Adipose tissue (tissue), 3 donors: ENCODE measurements around the gene SNX27. TPM values are rescaled to one million over a fixed set of nuclear protein-coding genes. Genes with fewer than 3 reads are reported as not detected.
"Not testable (repeated sequence)": the region's sequence is repeated elsewhere in the genome, so short reads cannot be mapped to it uniquely, and the experiment has no call there.

Experiments
- H3K27ac ChIP-seq: one replicate; pipeline ENCODE4 v1.5.1; 2013; ENCODE audit warnings: low read depth, low read length
- WGBS, 3 donors: extraction: QIAGEN DNeasy Blood & Tissue Kit; methylation state at CpG; one replicate each; pipeline ENCODE4 v1.1.7; 2013; 5-methylcytosine and 5-hydroxymethylcytosine counted together
- polyA plus RNA-seq, 3 donors: library from polyadenylated mRNA; stranded (reverse); fragments of 200-250 nt; gene quantifications; one replicate each; pipeline ENCODE4 v1.2.3, GENCODE V29; 2013
- donor health status: healthy with polysubstance abuse.
- donor health status: Bipolar disorder and iron deficiency.
- donor health status: healthy.

SNX27 gene
- polyA plus RNA-seq, 3 donors: 3.5 to 19.5 (median 4.7) TPM

GRCh38 chr1:151682901-151683300, 71.1 kb downstream of the SNX27 start:
- H3K27ac ChIP-seq: not testable (repeated sequence)

GRCh38 chr1:151684128-151684527, 72.3 kb downstream of the SNX27 start:
- WGBS, 3 donors: 95 to 99% (median 97%) methylated on average over 2 of the region's 2 CpGs

More at GRCh38 chr1:151682901-151683300, 71.1 kb downstream of the SNX27 start:
- 87 to 97% (median 93%) methylated on average over 7 of the region's 7 CpGs for WGBS, 3 donors

GRCh38 chr1:151686561-151686960, 74.7 kb downstream of the SNX27 start:
- H3K27ac ChIP-seq: no peak overlapping the region
- 84 to 86% (median 86%) methylated on average over 2 of the region's 2 CpGs for WGBS, 3 donors

More at GRCh38 chr1:151684128-151684527, 72.3 kb downstream of the SNX27 start:
- H3K27ac ChIP-seq: no peak overlapping the region

- WGBS, 3 donors: 86 to 88% (median 87%) methylated on average over 4 of the region's 4 CpGs
- H3K27ac ChIP-seq: no peak overlapping the region
Observed at GRCh38 chr1:151689494-151689893, 77.6 kb downstream of the SNX27 start.

- H3K27ac ChIP-seq: no peak overlapping the region
- WGBS, 3 donors: 66 to 96% (median 77%) methylated on average over 3 of the region's 3 CpGs
Observed at GRCh38 chr1:151692226-151692625, 80.4 kb downstream of the SNX27 start.

GRCh38 chr1:151693057-151693651, 81.3 kb downstream of the SNX27 start:
- WGBS, 3 donors: 77 to 78% (median 77%) methylated on average over 4 of the region's 4 CpGs
- no peak overlapping the region for H3K27ac ChIP-seq

GRCh38 chr1:151701515-151701914, 89.7 kb downstream of the SNX27 start:
- WGBS, 3 donors: 96 to 97% (median 96%) methylated on average over 5 of the region's 5 CpGs
- no peak overlapping the region for H3K27ac ChIP-seq

- WGBS, 3 donors: 29 to 46% (median 44%) methylated on average over 8 of the region's 8 CpGs
- H3K27ac ChIP-seq: no peak overlapping the region
Observed at GRCh38 chr1:151702936-151703335, 91.1 kb downstream of the SNX27 start.

GRCh38 chr1:151703813-151704212, 92.0 kb downstream of the SNX27 start:
- H3K27ac ChIP-seq: no peak overlapping the region
- 40 to 62% (median 60%) methylated on average over 17 of the region's 17 CpGs for WGBS, 3 donors

- 71 to 86% (median 79%) methylated on average over 4 of the region's 4 CpGs for WGBS, 3 donors
- no peak overlapping the region for H3K27ac ChIP-seq
Observed at GRCh38 chr1:151704246-151704645, 92.4 kb downstream of the SNX27 start.

GRCh38 chr1:151705146-151705545, 93.3 kb downstream of the SNX27 start:
- 85 to 88% (median 87%) methylated on average over 7 of the region's 7 CpGs for WGBS, 3 donors

GRCh38 chr1:151705753-151706463, 94.1 kb downstream of the SNX27 start:
- no peak overlapping the region for H3K27ac ChIP-seq
- 69 to 79% (median 76%) methylated on average over 11 of the region's 11 CpGs for WGBS, 3 donors

More at GRCh38 chr1:151705146-151705545, 93.3 kb downstream of the SNX27 start:
- no peak overlapping the region for H3K27ac ChIP-seq

- 66 to 76% (median 74%) methylated on average over 20 to 21 of the region's 21 CpGs for WGBS, 3 donors
- H3K27ac ChIP-seq: no peak overlapping the region
Observed at GRCh38 chr1:151706464-151707415, 94.9 kb downstream of the SNX27 start.

GRCh38 chr1:151707541-151708065, 95.8 kb downstream of the SNX27 start:
- H3K27ac ChIP-seq: no peak overlapping the region
- WGBS, 3 donors: 91 to 93% (median 92%) methylated on average over 14 to 15 of the region's 15 CpGs

- no peak overlapping the region for H3K27ac ChIP-seq
- WGBS, 3 donors: 72 to 81% (median 79%) methylated on average over 13 to 15 of the region's 15 CpGs
Observed at GRCh38 chr1:151708891-151709290, 97.0 kb downstream of the SNX27 start.

- WGBS, 3 donors: 41 to 57% (median 55%) methylated on average over 15 of the region's 15 CpGs
- no peak overlapping the region for H3K27ac ChIP-seq
Observed at GRCh38 chr1:151710187-151710840, 98.5 kb downstream of the SNX27 start.

- 78 to 84% (median 83%) methylated on average over 21 of the region's 21 CpGs for WGBS, 3 donors
- no peak overlapping the region for H3K27ac ChIP-seq
Observed at GRCh38 chr1:151711044-151711800, 99.4 kb downstream of the SNX27 start.
